ENCODE measurements around the gene ZGPAT. TPM values are rescaled to one million over a fixed set of nuclear protein-coding genes. Genes with fewer than 3 reads are reported as not detected.

Gene ZGPAT
- total and polyA plus RNA-seq, 2 of the 13 experiments (the other 11 are each of a cell fraction or from before 2014, with no cell fraction given): 23.0 to 41.9 TPM

GRCh38 chr20:63783970-63784369 lies 76.1 kb downstream of the ZGPAT start:
- H3K27ac ChIP-seq (ENCODE audit: extremely low read length, insufficient read depth, low read length): no peak overlapping the region
- FAIRE-seq (no peak), ATAC-seq (no peak), DNase-seq (ENCODE audit: low spot score) (no peak)
- H3K9me3 ChIP-seq (ENCODE audit: low read length): no peaks in the 10 kb centered on the region
- CTCF ChIA-PET (ENCODE audit: low intra/inter-chr PET ratio, low total read pairs): no interaction called here
- no peaks in the 10 kb centered on the region for H3K79me2 ChIP-seq (ENCODE audit: insufficient read depth, low read length)
- H3K9ac ChIP-seq (ENCODE audit: insufficient read depth, low read depth, low read length): no peak overlapping the region
- H3K36me3 ChIP-seq (replicated peaks in 1 of 2; ENCODE audit: control insufficient read depth in 1 of 2, insufficient read depth in 2 of 2, low read length in 2 of 2): no peaks in the 10 kb centered on the region
- no peak overlapping the region for H2AFZ ChIP-seq (ENCODE audit: low read length)
- no peak for TF ChIP-seq ZNF563 (CRISPR knock-in tag; IDR thresholded peaks at IDR 0.05)
- TF ChIP-seq PRPF4 (IDR thresholded peaks at IDR 0.05; ENCODE audit: low read depth, low read length, poor library complexity, severe bottlenecking): no peak
- no peak for TF ChIP-seq ESRRA (CRISPR knock-in tag; IDR thresholded peaks at IDR 0.05; ENCODE audit: low read depth)
- TF ChIP-seq ZNF660 (CRISPR knock-in tag; IDR thresholded peaks at IDR 0.05; ENCODE audit: borderline replicate concordance, low read depth): no peak
- TF ChIP-seq ZNF180 (CRISPR knock-in tag; IDR thresholded peaks at IDR 0.05; ENCODE audit: borderline replicate concordance, low read depth): no peak
- no peak for TF ChIP-seq AHR (CRISPR knock-in tag; IDR thresholded peaks at IDR 0.05)
- TF ChIP-seq MATR3 (CRISPR knock-in tag; IDR thresholded peaks at IDR 0.05): no peak
- TF ChIP-seq ETS1 (CRISPR knock-in tag; IDR thresholded peaks at IDR 0.05): no peak
- no peak for TF ChIP-seq RELA (CRISPR knock-in tag; IDR thresholded peaks at IDR 0.05)
- TF ChIP-seq ZNF782 (CRISPR knock-in tag; IDR thresholded peaks at IDR 0.05; ENCODE audit: borderline replicate concordance): no peak
- POLR2A ChIA-PET: interaction anchor here (1.6 kb wide), 1 partner anchor 82 kb away, joined by 11 read pairs; the partner anchor contains the start of gene TPD52L2
- intact Hi-C loops (cut with micrococcal nuclease; ENCODE audit: unreplicated experiment) (loop anchor here (2.0 kb wide), 1 partner anchor 43 kb away; no protein-coding TSS in a partner anchor), in situ Hi-C loops (cut with HindIII; ENCODE audit: extremely low pct_ligation_motif_present, low pct_unique_long_range_greater_than_20kb) (loop anchor here (10.0 kb wide), 1 partner anchor 79 kb away; the partner anchor contains the start of genes ARFRP1 and ZGPAT)
- WGBS (ENCODE audit: low lambda C conversion rate): 65% methylated on average over 16 of the region's 16 CpGs
- H3K27me3 ChIP-seq (ENCODE audit: control insufficient read depth in 1 of 2, insufficient read depth in 2 of 2, low read length in 2 of 2): no peaks in the 10 kb centered on the region
- no peak overlapping the region for H3K4me2 ChIP-seq (ENCODE audit: low read depth, low read length)
- H3K4me3 ChIP-seq (replicated peaks in 1 of 3; ENCODE audit: insufficient read depth in 1 of 3, low read depth in 2 of 3, low read length in 3 of 3): no peak overlapping the region
- BruUV-seq (replicated peaks): no TSS peak
- no peaks in the 10 kb centered on the region for H4K20me1 ChIP-seq (ENCODE audit: insufficient read depth, low read length)
- H3K4me1 ChIP-seq (ENCODE audit: insufficient read depth, low read length): peaks cover 18% of the 10 kb centered on the region
